ENCODE data around the gene PMP22. TPM values are rescaled to one million over a fixed set of nuclear protein-coding genes. Genes with fewer than 3 reads are reported as not detected.

PMP22 gene
- total and polyA plus RNA-seq, 2 of the 13 experiments (the other 11 are each of a cell fraction or from before 2014, with no cell fraction given): 5.7 to 6.2 TPM

GRCh38 chr17:15263680-15264079 is 1.4 kb downstream of the PMP22 start:
- FAIRE-seq (no peak), ATAC-seq (no peak), DNase-seq (ENCODE audit: low spot score) (no peak)
- intact Hi-C loops (cut with micrococcal nuclease; ENCODE audit: unreplicated experiment): loop anchor here (5.0 to 10.0 kb wide), 4 partner anchors 111 to 734 kb away; partner anchors contain the start of genes TTC19 and ZSWIM7
- Histone ChIP-seq H3K9me3 (ENCODE audit: low read length) (no peaks in the 10 kb centered on the region), H3K27me3 (ENCODE audit: control insufficient read depth in 1 of 2, insufficient read depth in 2 of 2, low read length in 2 of 2) (peaks cover 16 to 63% of the 10 kb centered on the region in 2 experiments), H3K27ac (ENCODE audit: extremely low read length, insufficient read depth, low read length) (no peak overlapping the region), H2AFZ (ENCODE audit: low read length) (no peak overlapping the region), H3K4me2 (ENCODE audit: low read depth, low read length) (no peak overlapping the region), H4K20me1 (ENCODE audit: insufficient read depth, low read length) (no peaks in the 10 kb centered on the region), H3K36me3 (replicated peaks in 1 of 2; ENCODE audit: control insufficient read depth in 1 of 2, insufficient read depth in 2 of 2, low read length in 2 of 2) (no peaks in the 10 kb centered on the region), H3K4me1 (ENCODE audit: insufficient read depth, low read length) (peaks cover 37% of the 10 kb centered on the region), H3K9ac (ENCODE audit: insufficient read depth, low read depth, low read length) (no peak overlapping the region), H3K4me3 (replicated peaks in 1 of 3; ENCODE audit: insufficient read depth in 1 of 3, low read depth in 2 of 3, low read length in 3 of 3) (no peak overlapping the region), H3K79me2 (ENCODE audit: insufficient read depth, low read length) (no peaks in the 10 kb centered on the region)
- in situ Hi-C loops (cut with HindIII; ENCODE audit: extremely low pct_ligation_motif_present, low pct_unique_long_range_greater_than_20kb): loop anchor here (5.0 kb wide), 1 partner anchor 239 kb away; no protein-coding TSS in a partner anchor
- ChIA-PET POLR2A (no interaction called here), CTCF (ENCODE audit: low intra/inter-chr PET ratio, low total read pairs) (no interaction called here)
- WGBS (ENCODE audit: low lambda C conversion rate): 22% methylated on average over 3 of the region's 3 CpGs
- no peak for TF ChIP-seq ZC3H13 (CRISPR knock-in tag; IDR thresholded peaks at IDR 0.05)
- TF ChIP-seq KDM1A (CRISPR knock-in tag; IDR thresholded peaks at IDR 0.05): no peak
- no peak for TF ChIP-seq KLF15 (CRISPR knock-in tag; IDR thresholded peaks at IDR 0.05; ENCODE audit: borderline replicate concordance)
- TF ChIP-seq SP1 (IDR thresholded peaks at IDR 0.05): no peak
- TF ChIP-seq SP1 (CRISPR knock-in tag; IDR thresholded peaks at IDR 0.05): no peak
- TF ChIP-seq RFXANK (CRISPR knock-in tag; IDR thresholded peaks at IDR 0.05): no peak
- no peak for TF ChIP-seq ZSCAN31 (CRISPR knock-in tag; IDR thresholded peaks at IDR 0.05; ENCODE audit: low read depth)
- TF ChIP-seq ZFP36L2 (CRISPR knock-in tag; IDR thresholded peaks at IDR 0.05): no peak
- no peak for TF ChIP-seq ZNF484 (CRISPR knock-in tag; IDR thresholded peaks at IDR 0.05; ENCODE audit: borderline replicate concordance, low read depth)
- no TSS peak for BruUV-seq (replicated peaks)

DNA sequence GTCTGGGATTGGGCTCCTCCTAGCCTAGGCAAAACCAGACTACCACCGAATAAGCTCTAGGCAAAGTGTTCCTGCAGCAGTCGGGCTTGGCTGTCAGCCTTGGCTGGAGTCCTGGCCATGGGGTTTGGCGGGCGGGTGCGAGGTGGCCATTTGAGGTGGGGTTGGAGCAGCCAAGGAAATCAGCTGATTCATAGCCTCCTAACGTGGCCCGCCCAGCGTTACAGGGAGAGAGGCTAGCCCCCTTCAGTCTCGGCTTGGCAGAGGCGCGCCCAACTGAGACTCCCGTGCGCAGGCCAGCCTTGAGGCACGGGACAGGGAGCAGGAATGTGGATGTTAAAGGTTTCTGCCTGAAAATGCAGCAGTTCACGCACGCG is 1.9 kb downstream of the PMP22 start:
- H2AFZ ChIP-seq (ENCODE audit: low read length): no peak overlapping the region
- no peaks in the 10 kb centered on the region for H4K20me1 ChIP-seq (ENCODE audit: insufficient read depth, low read length)
- 0% methylated on average over 3 of the region's 17 CpGs for WGBS (ENCODE audit: low lambda C conversion rate)
- H3K4me2 ChIP-seq (ENCODE audit: low read depth, low read length): peak overlapping the region; percentile 100
- H3K27me3 ChIP-seq (ENCODE audit: control insufficient read depth in 1 of 2, insufficient read depth in 2 of 2, low read length in 2 of 2): peaks cover 16 to 58% of the 10 kb centered on the region in 2 experiments
- no peak; the same call in 2 of the 3 replicates for ATAC-seq
- no peaks in the 10 kb centered on the region for H3K36me3 ChIP-seq (replicated peaks in 1 of 2; ENCODE audit: control insufficient read depth in 1 of 2, insufficient read depth in 2 of 2, low read length in 2 of 2)
- H3K4me3 ChIP-seq (replicated peaks in 1 of 3; ENCODE audit: insufficient read depth in 1 of 3, low read depth in 2 of 3, low read length in 3 of 3): peak overlapping the region; percentile 32 to 81 (median 34); a peak in 4 of 6 replicates
- no peak overlapping the region for H3K27ac ChIP-seq (ENCODE audit: extremely low read length, insufficient read depth, low read length)
- intact Hi-C loops (cut with micrococcal nuclease; ENCODE audit: unreplicated experiment) (loop anchor here (5.0 to 10.0 kb wide), 4 partner anchors 112 to 734 kb away; partner anchors contain the start of genes TTC19 and ZSWIM7), in situ Hi-C loops (cut with HindIII; ENCODE audit: extremely low pct_ligation_motif_present, low pct_unique_long_range_greater_than_20kb) (loop anchor here (5.0 kb wide), 1 partner anchor 239 kb away; no protein-coding TSS in a partner anchor)
- no peak for DNase-seq (ENCODE audit: low spot score)
- H3K79me2 ChIP-seq (ENCODE audit: insufficient read depth, low read length): no peaks in the 10 kb centered on the region
- ChIA-PET POLR2A (no interaction called here), CTCF (ENCODE audit: low intra/inter-chr PET ratio, low total read pairs) (no interaction called here)
- H3K4me1 ChIP-seq (ENCODE audit: insufficient read depth, low read length): peaks cover 39% of the 10 kb centered on the region
- TF ChIP-seq NRL (CRISPR knock-in tag; IDR thresholded peaks at IDR 0.05; ENCODE audit: borderline replicate concordance) (no peak), NR2F1 (CRISPR knock-in tag; IDR thresholded peaks at IDR 0.05) (no peak), ZNF256 (CRISPR knock-in tag; conservative IDR thresholded peaks at IDR 0.05) (no peak), PAWR (CRISPR knock-in tag; IDR thresholded peaks at IDR 0.05; ENCODE audit: borderline replicate concordance) (no peak), NPAS2 (CRISPR knock-in tag; IDR thresholded peaks at IDR 0.05; ENCODE audit: borderline replicate concordance) (no peak)
- H3K9me3 ChIP-seq (ENCODE audit: low read length): no peaks in the 10 kb centered on the region
- H3K9ac ChIP-seq (ENCODE audit: insufficient read depth, low read depth, low read length): no peak overlapping the region
- no peak for FAIRE-seq
- no TSS peak for BruUV-seq (replicated peaks)

Measured in HepG2 (cell line).